Ovary (tissue), 9 donors: Measurements from ENCODE around the gene CELF4. TPM values are rescaled to one million over a fixed set of nuclear protein-coding genes. Genes with fewer than 3 reads are reported as not detected.

Experiments
- DNase-seq, 5 donors: peaks; one replicate each; pipeline ENCODE4 v3.0.0-alpha.2; 2019 to 2020
- H3K27ac ChIP-seq, 2 donors: fragments of 200-600 bp; one replicate each; pipeline versions ENCODE4 v1.5.1 to v1.8.0; 2019 to 2022
- H3K27me3 ChIP-seq: fragments of 200-600 bp; one replicate; pipeline ENCODE4 v1.8.0; 2022
- H3K36me3 ChIP-seq: fragments of 200-600 bp; sonication (generic); one replicate; pipeline ENCODE4 v1.5.1; 2019
- H3K4me1 ChIP-seq: one replicate; pipeline ENCODE4 v1.8.1; 2013; ENCODE audit warnings: mild to moderate bottlenecking, moderate library complexity; ENCODE audit not compliant: insufficient read depth
- H3K4me3 ChIP-seq: fragments of 200-600 bp; sonication (generic); one replicate; pipeline ENCODE4 v1.5.1; 2017
- H3K9me3 ChIP-seq, 2 donors: fragments of 200-600 bp in 1 of 2; sonication (generic) in 1 of 2; one replicate each; pipeline versions ENCODE4 v1.5.1 to v1.8.1; 2013 to 2019; ENCODE audit warnings: mild to moderate bottlenecking in 1 of 2, moderate library complexity in 1 of 2
- CTCF ChIP-seq, 3 donors: fragments of 450-650 bp in 2 of 3; fragments of 200-600 bp in 1 of 3; IDR thresholded peaks; one replicate each; pipeline versions ENCODE4 v1.5.1 to v1.8.0; 2016 to 2022; ENCODE audit warnings: antibody characterized with exemption in 3 of 3, mild to moderate bottlenecking in 1 of 3
- EP300 ChIP-seq: sonication (generic); formaldehyde crosslinking; IDR thresholded peaks from one replicate; pipeline ENCODE4 v1.6.1; 2017; ENCODE audit warnings: antibody characterized with exemption
- POLR2A ChIP-seq: fragments of 450-650 bp; IDR thresholded peaks from one replicate; pipeline ENCODE4 v1.6.1; 2017; ENCODE audit warnings: antibody characterized with exemption, mild to moderate bottlenecking, moderate library complexity
- WGBS, 3 donors: extraction: QIAGEN DNeasy Blood & Tissue Kit in 1 of 3; methylation state at CpG; one replicate each; pipeline versions ENCODE4 v1.1.5 to v1.1.7; 2013 to 2017; 5-methylcytosine and 5-hydroxymethylcytosine counted together
- intact Hi-C, 4 donors: fragments of 100-400 bp; cut with DNase I; formaldehyde crosslinking; loops; one replicate each; pipeline versions ENCODE4 v1.11.0 to v1.15.1; 2022 to 2023
- polyA plus RNA-seq, 2 donors: library from polyadenylated mRNA; stranded (reverse); fragments of 200-250 nt in 1 of 2; fragments of 350-450 nt in 1 of 2; fragmentation: Illumina TruSeq in 1 of 2; extraction: RNeasy Lipid Tissue Mini Kit (QIAGEN cat#74804) in 1 of 2; gene quantifications; one replicate each; pipeline ENCODE4 v1.2.3, GENCODE V29; 2013 to 2014
- total RNA-seq, 7 donors: library from RNA; depleted of rRNA in 2 of 7; stranded (reverse); fragments of >200 nt in 2 of 7; fragmentation: NEBNext Ultra II Directional in 3 of 7; extraction: Animal tissue kit (Norgen Biotek cat#: 25700) in 3 of 7; gene quantifications; one replicate each; pipeline versions ENCODE4 v1.1.0 to v1.2.4, GENCODE V29; 2016 to 2023
- donor health status: DM: no; HTN: no; CAD: no; lungs with moderate emphysema.
- donor health status: DM: no; HTN: no; CAD: no.
- donor health status: Bipolar disorder and iron deficiency.
- donor health status: DM: yes; HTN: yes; CAD: no.
- donor health status: DM: no; HTN: no; CAD: no.
- donor health status: DM: yes; HTN: yes; CAD: no.

The CELF4 gene
- total and polyA plus RNA-seq, 9 donors = 0.15 to 1.6 (median 1.1) TPM; not detected in 1

- no peaks in the 10 kb centered on the region for H3K36me3 ChIP-seq
- peaks cover 2% of the 10 kb centered on the region for H3K4me1 ChIP-seq
- no peak overlapping the region for H3K27ac ChIP-seq
- intact Hi-C loops = loop anchor here in 1 of 4 donors (5.0 to 10.0 kb wide), 2 partner anchors 65 to 158 kb away; no protein-coding TSS in a partner anchor
- TF ChIP-seq EP300 (no peak), POLR2A (no peak), CTCF (IDR thresholded peaks at IDR 0.05) (no peak)
- DNase-seq = no peak
- H3K9me3 ChIP-seq = no peaks in the 10 kb centered on the region
- no peak overlapping the region for H3K4me3 ChIP-seq
- H3K27me3 ChIP-seq = no peaks in the 10 kb centered on the region
- 95 to 96% (median 96%) methylated on average over 19 of the region's 19 CpGs for WGBS, 3 donors
Observed at GRCh38 chr18:37389684-37390368, 175.8 kb downstream of the CELF4 start.

GRCh38 chr18:37389041-37389440 lies 176.6 kb downstream of the CELF4 start:
- TF ChIP-seq CTCF (IDR thresholded peaks at IDR 0.05) (no peak), POLR2A (no peak), EP300 (no peak)
- Histone ChIP-seq H3K36me3 (no peaks in the 10 kb centered on the region), H3K9me3 (no peaks in the 10 kb centered on the region), H3K27ac (no peak overlapping the region), H3K4me1 (no peaks in the 10 kb centered on the region), H3K27me3 (no peaks in the 10 kb centered on the region), H3K4me3 (no peak overlapping the region)
- 76 to 78% (median 77%) methylated on average over 5 of the region's 5 CpGs for WGBS, 3 donors
- intact Hi-C loops = no loop called here
- no peak for DNase-seq

- no peak for DNase-seq
- Histone ChIP-seq H3K4me1 (no peaks in the 10 kb centered on the region), H3K4me3 (no peak overlapping the region), H3K27ac (no peak overlapping the region), H3K36me3 (no peaks in the 10 kb centered on the region), H3K9me3 (no peaks in the 10 kb centered on the region), H3K27me3 (no peaks in the 10 kb centered on the region)
- no peak for TF ChIP-seq CTCF (IDR thresholded peaks at IDR 0.05)
- TF ChIP-seq EP300 = no peak
- no peak for TF ChIP-seq POLR2A
- intact Hi-C loops = no loop called here
- 69 to 76% (median 75%) methylated on average over 5 of the region's 5 CpGs for WGBS, 3 donors
Observed at GRCh38 chr18:37388413-37388812, 177.2 kb downstream of the CELF4 start.

GRCh38 chr18:37385846-37386778 lies 179.5 kb downstream of the CELF4 start:
- TF ChIP-seq EP300 = no peak
- peak in 1 of 3 donors; percentile 19 for TF ChIP-seq CTCF (IDR thresholded peaks at IDR 0.05)
- no peak for DNase-seq
- Histone ChIP-seq H3K4me1 (no peaks in the 10 kb centered on the region), H3K36me3 (no peaks in the 10 kb centered on the region), H3K4me3 (no peak overlapping the region), H3K27ac (no peak overlapping the region), H3K27me3 (no peaks in the 10 kb centered on the region), H3K9me3 (no peaks in the 10 kb centered on the region)
- intact Hi-C loops = no loop called here
- 88 to 96% (median 94%) methylated on average over 9 of the region's 9 CpGs for WGBS, 3 donors
